Activated CD4-positive, alpha-beta T cell treated with anti-CD3 and anti-CD28 coated beads for 48 hours (primary cell): Measurements from ENCODE around the gene ERC2.

Experiments
- DNase-seq: peaks from one replicate; pipeline ENCODE4 v3.0.0-alpha.2; 2020

Gene ERC2

DNA sequence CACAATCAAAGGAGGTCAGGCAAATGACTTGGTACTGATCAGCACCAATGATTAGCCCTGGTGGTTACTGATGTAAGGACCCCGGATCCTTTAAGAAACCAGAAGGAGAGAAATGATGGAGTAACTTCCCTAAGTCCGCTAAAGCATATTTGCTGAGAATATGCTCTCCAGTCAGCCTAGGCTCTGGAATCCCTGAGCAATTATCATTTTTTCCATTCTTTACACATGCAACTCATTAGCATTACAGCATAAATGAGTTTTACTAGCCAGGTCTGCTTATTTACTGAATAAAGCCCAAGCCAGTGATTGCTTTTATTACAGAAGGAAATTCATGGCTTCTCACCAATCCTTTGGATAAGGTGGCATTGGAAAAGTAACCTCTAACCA lies 842.0 kb downstream of the ERC2 start:
- no peak for DNase-seq

DNA sequence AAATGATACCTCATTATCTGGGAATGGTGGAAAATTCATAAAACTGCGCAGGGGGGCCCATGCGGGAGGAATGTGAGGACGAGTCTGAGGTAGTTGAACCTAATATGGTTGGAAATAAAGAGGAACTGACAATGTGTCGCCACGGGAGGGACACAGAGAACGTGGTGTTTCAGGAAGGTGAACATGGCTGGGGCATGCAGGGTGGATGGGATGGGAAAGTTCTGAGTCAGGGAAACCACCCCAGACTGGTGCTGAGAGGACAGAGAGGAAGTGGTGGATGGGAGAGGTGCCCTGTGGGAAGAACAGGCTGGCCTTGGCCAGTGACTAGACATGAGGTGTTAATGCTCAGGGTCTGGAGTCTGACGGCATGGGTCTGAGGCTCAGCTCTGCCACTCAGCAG lies 844.0 kb downstream of the ERC2 start:
- no peak for DNase-seq

- DNase-seq: no peak
These were observed 844.5 kb downstream of the ERC2 start for GRCh38 chr3:55623786-55624185.

GRCh38 chr3:55622733-55623132 lies 845.5 kb downstream of the ERC2 start:
- DNase-seq: no peak

GRCh38 chr3:55622116-55622515 lies 846.2 kb downstream of the ERC2 start:
- no peak for DNase-seq

DNA sequence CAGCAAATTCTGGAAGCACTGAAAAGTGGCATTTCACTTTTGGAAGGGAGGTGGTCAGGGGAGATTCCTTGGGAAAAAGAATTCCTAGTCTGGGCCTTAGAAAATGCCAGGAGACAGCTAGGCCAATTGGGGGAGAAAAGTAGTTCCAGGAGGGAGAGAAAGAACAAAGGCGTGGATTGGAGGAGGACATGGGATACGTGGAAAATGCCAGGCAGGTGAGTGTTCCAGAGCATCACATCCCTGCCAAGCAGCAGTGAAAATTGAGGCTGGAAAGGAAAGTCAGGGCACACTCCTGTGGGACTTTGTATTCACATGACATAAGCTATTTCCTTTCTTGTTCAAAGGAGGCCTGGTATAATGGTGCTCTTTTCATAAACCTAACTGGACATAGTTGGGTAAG lies 846.6 kb downstream of the ERC2 start:
- no peak for DNase-seq

DNA sequence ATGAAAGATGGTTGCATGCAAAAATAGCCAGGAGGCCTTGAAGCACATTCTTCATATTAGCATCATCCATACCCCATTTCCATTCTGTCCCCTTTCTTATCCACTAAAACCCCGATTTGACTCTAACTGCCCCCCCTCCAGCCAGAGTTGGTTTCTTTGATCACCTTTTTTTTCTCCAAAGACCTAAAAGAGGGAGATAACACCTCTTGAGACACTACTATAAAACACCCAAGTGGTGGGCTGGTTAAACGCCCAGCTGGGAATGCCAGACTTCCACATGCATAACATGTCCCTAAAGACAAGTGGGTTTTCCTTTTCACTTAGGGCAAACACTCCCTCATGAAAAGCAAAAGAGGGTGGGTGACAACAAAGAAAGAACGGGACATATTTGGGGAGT lies 847.2 kb downstream of the ERC2 start:
- DNase-seq: no peak

GRCh38 chr3:55620351-55621025 lies 847.8 kb downstream of the ERC2 start:
- no peak for DNase-seq

DNA sequence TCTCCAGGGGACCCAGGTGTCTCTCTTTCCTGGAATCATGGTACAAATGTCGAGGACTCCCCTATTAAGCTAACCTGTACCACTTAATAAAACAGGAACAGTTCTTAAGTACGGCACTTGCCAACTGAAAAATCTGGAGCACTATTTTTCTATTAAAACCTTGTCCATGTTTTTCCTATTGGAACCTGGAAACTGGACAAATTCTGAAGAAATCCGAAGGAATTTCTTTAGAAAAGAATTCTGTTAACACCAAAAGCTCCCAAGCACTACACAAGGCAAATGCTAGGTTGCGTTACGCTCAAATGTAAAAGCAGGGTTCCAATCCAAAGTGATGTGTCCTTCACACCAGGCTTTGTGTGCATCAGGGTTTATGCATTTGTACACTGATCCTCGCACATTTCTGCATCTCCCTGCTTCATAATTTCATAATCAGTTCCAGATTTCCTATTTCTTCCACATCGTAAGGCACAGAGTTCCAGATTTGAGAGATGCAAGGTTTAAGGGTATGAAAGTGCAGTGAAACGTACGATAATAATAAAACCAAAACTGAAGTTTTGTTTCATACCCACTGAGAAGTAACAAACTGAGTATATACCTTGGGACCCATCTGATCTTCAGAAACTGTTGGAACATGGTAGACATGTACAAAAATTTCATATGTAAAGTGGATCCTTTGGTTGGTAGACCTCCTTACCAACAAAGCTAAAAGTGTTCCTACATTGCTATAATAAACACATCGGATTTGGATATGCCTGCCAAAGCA lies 849.0 kb downstream of the ERC2 start:
- DNase-seq: no peak

DNA sequence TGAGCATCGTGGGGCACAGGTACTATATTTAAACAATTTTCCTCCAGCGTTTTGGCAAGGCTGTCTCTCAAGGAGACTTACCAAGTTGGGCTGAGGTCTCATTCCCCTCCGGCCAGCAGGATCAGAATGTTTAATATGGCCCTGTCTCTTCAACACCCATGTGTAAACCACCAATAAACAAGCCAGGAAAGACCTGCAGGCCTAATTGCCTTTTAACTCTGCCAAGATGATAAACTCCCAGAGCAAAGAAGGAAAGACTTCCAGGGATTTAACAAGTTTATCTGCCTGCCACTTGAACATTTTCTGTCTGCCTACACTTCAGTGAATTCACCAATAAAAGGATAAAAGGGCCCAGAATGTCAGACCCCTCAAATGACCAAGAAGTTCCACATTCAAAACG lies 850.9 kb downstream of the ERC2 start:
- DNase-seq: no peak

DNA sequence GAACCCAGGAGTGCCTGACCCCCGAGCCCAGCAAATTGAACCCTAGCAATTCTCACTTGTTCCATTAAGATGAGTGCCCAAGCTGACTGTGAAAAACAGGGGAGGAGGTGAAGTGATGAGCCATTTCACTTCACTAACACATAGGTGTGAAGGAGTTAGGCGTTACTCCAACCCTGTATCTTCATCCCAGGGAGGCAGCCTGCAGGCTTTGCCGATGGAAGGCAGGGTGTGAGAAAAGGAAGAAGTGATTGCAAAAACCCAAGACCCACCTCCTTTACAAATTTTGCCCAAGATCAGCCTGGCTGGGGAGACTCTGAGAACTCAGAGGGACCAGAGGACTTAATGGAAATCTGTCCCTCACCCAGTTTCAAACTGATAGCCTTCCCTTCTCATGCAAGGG lies 851.5 kb downstream of the ERC2 start:
- no peak for DNase-seq

DNA sequence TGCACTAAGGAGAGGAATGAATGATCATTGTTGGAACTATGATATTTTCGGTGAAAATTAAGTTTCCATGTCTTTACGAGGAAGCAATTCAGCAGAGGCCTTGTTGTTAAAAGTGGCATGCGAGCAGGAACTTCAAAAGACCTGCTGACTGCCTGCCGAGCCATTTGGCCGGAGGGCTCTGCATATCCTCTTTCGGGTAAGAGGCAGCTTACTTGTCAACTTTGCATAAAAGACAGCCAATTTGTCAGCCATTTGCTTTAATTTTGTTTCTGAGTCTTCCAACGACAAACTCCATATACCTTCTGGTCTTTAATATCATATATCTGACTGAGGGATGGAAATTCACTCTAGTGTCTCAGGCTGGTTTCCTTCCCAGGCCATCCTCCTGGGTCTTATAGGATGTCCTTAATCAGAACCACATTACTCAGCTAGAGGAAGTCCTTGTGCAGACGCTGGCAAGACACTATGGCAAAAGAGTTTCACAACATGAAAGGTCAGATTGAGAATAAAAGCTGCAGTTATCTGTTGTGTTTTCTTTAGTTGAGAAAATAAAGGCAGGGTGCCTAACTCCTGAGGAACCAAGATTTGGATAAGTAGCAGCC lies 852.5 kb downstream of the ERC2 start:
- no peak for DNase-seq

- no peak for DNase-seq
These were observed 853.1 kb downstream of the ERC2 start for GRCh38 chr3:55615039-55615693.

- no peak for DNase-seq
These were observed 857.1 kb downstream of the ERC2 start for GRCh38 chr3:55611121-55611520.

GRCh38 chr3:55609230-55609827 lies 858.9 kb downstream of the ERC2 start:
- DNase-seq: no peak

DNA sequence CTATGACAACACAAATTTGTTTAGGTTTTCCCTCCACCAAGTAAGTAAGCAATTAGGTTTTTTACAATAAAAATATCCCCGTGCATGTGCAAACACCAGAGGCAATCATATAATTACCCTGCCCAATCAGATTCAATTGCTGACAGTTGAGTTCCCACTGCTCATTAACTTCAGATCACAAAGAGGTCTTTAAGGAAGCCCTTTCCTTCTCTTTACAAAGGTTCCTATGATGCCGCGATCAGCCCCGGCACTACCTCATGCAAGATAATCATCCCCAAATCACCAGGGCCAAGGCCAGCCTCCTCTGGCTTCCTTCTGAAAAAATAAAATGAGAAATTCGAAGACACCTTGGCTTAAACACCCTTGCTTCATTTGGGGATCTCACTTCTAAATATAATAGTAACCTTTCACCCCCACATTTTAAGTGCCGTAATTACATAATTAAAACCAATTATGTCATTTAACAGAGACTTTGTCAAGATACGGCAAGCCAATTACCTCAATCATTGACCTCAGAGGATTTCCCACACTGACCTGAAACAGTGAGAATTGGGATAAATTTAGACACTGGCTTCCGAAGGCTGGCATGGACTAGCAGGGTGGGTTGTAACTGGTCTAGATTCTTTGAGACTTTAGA lies 859.8 kb downstream of the ERC2 start:
- no peak for DNase-seq

DNA sequence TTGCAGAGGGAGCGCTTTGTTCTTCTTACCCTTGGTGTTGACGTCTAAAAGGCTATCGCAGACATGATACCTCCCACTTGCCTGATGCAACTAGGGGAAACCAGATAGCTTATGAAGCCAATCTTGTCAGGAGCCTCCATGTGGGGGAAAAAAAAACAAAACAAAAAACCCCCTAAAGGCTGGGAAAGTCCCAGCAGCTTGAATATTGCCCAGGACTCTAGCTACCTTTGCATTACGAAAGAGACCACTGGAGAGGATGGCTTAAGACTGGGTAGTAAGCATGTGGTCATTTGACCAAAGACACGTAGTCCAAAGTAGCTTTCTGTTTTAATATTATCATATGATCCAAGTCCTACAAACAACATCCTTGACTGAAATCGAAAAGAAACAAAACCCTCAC lies 860.4 kb downstream of the ERC2 start:
- DNase-seq: no peak

- DNase-seq: no peak
These were observed 861.1 kb downstream of the ERC2 start for GRCh38 chr3:55607175-55607574.

- DNase-seq: no peak
These were observed 862.6 kb downstream of the ERC2 start for GRCh38 chr3:55605443-55606236.

- DNase-seq: no peak
These were observed 863.4 kb downstream of the ERC2 start for GRCh38 chr3:55604846-55605245.

- no peak for DNase-seq
These were observed 863.9 kb downstream of the ERC2 start for GRCh38 chr3:55604402-55604801.
